Naive thymus-derived CD4-positive, alpha-beta T cell (primary cell): Measurements from ENCODE around the gene CEP164. TPM values are rescaled to one million over a fixed set of nuclear protein-coding genes. Genes with fewer than 3 reads are reported as not detected.

Experiments
- ATAC-seq: fragments of 150-1000 bp; cut with Tn5 transposase; 2 replicates; pipeline ENCODE4 v1.10.0; 2021; ENCODE audit warnings: mild to moderate bottlenecking, moderate library complexity
- CTCF ChIA-PET: fragments of 350-600 bp; sonication (Branson Sonifier 250); formaldehyde crosslinking; loops from one replicate; lab custom pipeline; 2021; ENCODE audit warnings: antibody characterized with exemption; lab: Charles Lee
- POLR2A ChIA-PET: fragments of 350-600 bp; sonication (Branson Sonifier 250); formaldehyde crosslinking; loops from one replicate; lab custom pipeline; 2021; ENCODE audit warnings: antibody characterized with exemption, inconsistent platforms; lab: Charles Lee
- DNase-seq, 9 donors: peaks; one replicate each; pipeline versions ENCODE4 v3.0.0 to v3.0.0-alpha.2; 2020 to 2022; ENCODE audit warnings: mixed read lengths in 1 of 9
- H3K27ac ChIP-seq: one replicate; pipeline ENCODE4 v1.7.0; 2013; ENCODE audit warnings: mild to moderate bottlenecking, low read depth, low read length, moderate library complexity
- H3K27me3 ChIP-seq, 2 donors: one replicate each; pipeline ENCODE4 v1.7.0; 2013; ENCODE audit warnings: low read length in 2 of 2, mild to moderate bottlenecking in 2 of 2, moderate library complexity in 2 of 2; ENCODE audit not compliant: control insufficient read depth in 2 of 2, insufficient read depth in 2 of 2
- H3K36me3 ChIP-seq, 3 experiments: 1 replicate in 2 of 3; 2 replicates in 1 of 3; pipeline ENCODE4 v1.7.0; 2013; ENCODE audit warnings: low read length in 3 of 3, mild to moderate bottlenecking in 3 of 3, moderate library complexity in 1 of 3; ENCODE audit not compliant: insufficient read depth in 3 of 3, control insufficient read depth in 2 of 3
- H3K4me1 ChIP-seq, 2 donors: one replicate each; pipeline ENCODE4 v1.7.0; 2013; ENCODE audit warnings: low read length in 2 of 2, mild to moderate bottlenecking in 2 of 2, moderate library complexity in 1 of 2; ENCODE audit not compliant: control insufficient read depth in 2 of 2, insufficient read depth in 2 of 2
- H3K4me3 ChIP-seq: 2 replicates; pipeline ENCODE4 v1.7.0; 2013; ENCODE audit warnings: mild to moderate bottlenecking, low read length
- H3K9me3 ChIP-seq, 3 experiments: 1 replicate in 2 of 3; 2 replicates in 1 of 3; pipeline ENCODE4 v1.7.0; 2013; ENCODE audit warnings: low read length in 3 of 3; ENCODE audit not compliant: control insufficient read depth in 2 of 3
- H3K27ac Mint-ChIP-seq, 9 donors: one replicate each; pipeline ENCODE4 v1.8.0; 2020 to 2022; ENCODE audit warnings: mixed read lengths in 9 of 9, mild to moderate bottlenecking in 8 of 9, moderate library complexity in 5 of 9, inconsistent platforms in 2 of 9
- H3K27me3 Mint-ChIP-seq, 5 donors: one replicate each; pipeline ENCODE4 v1.8.0; 2021 to 2022; ENCODE audit warnings: mixed read lengths in 5 of 5, mild to moderate bottlenecking in 1 of 5
- H3K36me3 Mint-ChIP-seq, 5 donors: one replicate each; pipeline ENCODE4 v1.8.0; 2020 to 2022; ENCODE audit warnings: mixed read lengths in 5 of 5, mild to moderate bottlenecking in 3 of 5, inconsistent platforms in 1 of 5
- H3K4me1 Mint-ChIP-seq, 7 donors: one replicate each; pipeline ENCODE4 v1.8.0; 2020 to 2022; ENCODE audit warnings: mixed read lengths in 7 of 7, mild to moderate bottlenecking in 3 of 7, inconsistent platforms in 1 of 7
- H3K4me3 Mint-ChIP-seq, 10 donors: one replicate each; pipeline ENCODE4 v1.8.0; 2020 to 2022; ENCODE audit warnings: mild to moderate bottlenecking in 10 of 10, mixed read lengths in 10 of 10, moderate library complexity in 6 of 10, inconsistent platforms in 2 of 10
- H3K9me3 Mint-ChIP-seq, 11 donors: one replicate each; pipeline ENCODE4 v1.8.0; 2020 to 2022; ENCODE audit warnings: mixed read lengths in 11 of 11, mild to moderate bottlenecking in 4 of 11, inconsistent platforms in 1 of 11, moderate library complexity in 1 of 11
- intact Hi-C, 2 donors: fragments of 100-400 bp; cut with micrococcal nuclease; formaldehyde crosslinking; loops; one replicate each; pipeline ENCODE4 v1.15.1; 2023
- polyA plus RNA-seq, 2 donors: library from polyadenylated mRNA; unstranded; fragments of 300-500 nt; fragmentation: Illumina TruSeq; gene quantifications; one replicate each; pipeline ENCODE4 v1.2.3, GENCODE V29; 2021
- total RNA-seq, 6 experiments: library from RNA in 5 of 6; stranded (reverse) in 5 of 6; gene quantifications; 1 replicate in 5 of 6; 2 replicates in 1 of 6; pipeline ENCODE4 v1.2.3 and lab custom pipeline; 2021 to 2026

CEP164 gene
- total and polyA plus RNA-seq, 7 experiments from 2014 or later = 16.2 to 47.6 (median 36.7) TPM

GRCh38 chr11:117412176-117412575, 84.5 kb downstream of the CEP164 start:
- ATAC-seq (no peak), DNase-seq (no peak)
- Histone ChIP-seq H3K36me3 (peaks cover 0 to 32% (median 6%) of the 10 kb centered on the region in 3 experiments), H3K27ac (no peak overlapping the region), H3K27me3 (no peaks in the 10 kb centered on the region), H3K9me3 (no peaks in the 10 kb centered on the region), H3K4me1 (no peaks in the 10 kb centered on the region), H3K4me3 (no peak overlapping the region)
- H3K4me1 Mint-ChIP-seq = no peaks in the 10 kb centered on the region
- ChIA-PET POLR2A (no interaction called here), CTCF (no interaction called here)
- H3K9me3 Mint-ChIP-seq = peaks cover 0 to 2% (median 0%) of the 10 kb centered on the region in 11 donors
- peaks cover 8 to 28% (median 22%) of the 10 kb centered on the region in 5 donors for H3K36me3 Mint-ChIP-seq
- intact Hi-C loops = no loop called here
- no peaks in the 10 kb centered on the region for H3K27me3 Mint-ChIP-seq
- no peak overlapping the region for H3K4me3 Mint-ChIP-seq
- no peak overlapping the region for H3K27ac Mint-ChIP-seq

- CTCF ChIA-PET = no interaction called here
- POLR2A ChIA-PET = no interaction called here
- H3K4me3 Mint-ChIP-seq = no peak overlapping the region
- H3K9me3 Mint-ChIP-seq = peaks cover 0 to 2% (median 0%) of the 10 kb centered on the region in 11 donors
- Histone ChIP-seq H3K9me3 (no peaks in the 10 kb centered on the region), H3K4me3 (no peak overlapping the region), H3K27ac (no peak overlapping the region), H3K36me3 (peaks cover 0 to 29% (median 3%) of the 10 kb centered on the region in 3 experiments), H3K4me1 (no peaks in the 10 kb centered on the region), H3K27me3 (no peaks in the 10 kb centered on the region)
- H3K4me1 Mint-ChIP-seq = peaks cover 0 to 2% (median 0%) of the 10 kb centered on the region in 7 donors
- intact Hi-C loops = no loop called here
- DNase-seq (no peak), ATAC-seq (no peak)
- peaks cover 6 to 25% (median 19%) of the 10 kb centered on the region in 5 donors for H3K36me3 Mint-ChIP-seq
- peak overlapping the region in 1 of 9 donors; percentile 77 for H3K27ac Mint-ChIP-seq
- no peaks in the 10 kb centered on the region for H3K27me3 Mint-ChIP-seq
These were observed 85.1 kb downstream of the CEP164 start for GRCh38 chr11:117412653-117413275.

- no peaks in the 10 kb centered on the region for H3K4me1 ChIP-seq
- ChIA-PET CTCF (no interaction called here), POLR2A (no interaction called here)
- H3K36me3 ChIP-seq = peaks cover 0 to 20% (median 0%) of the 10 kb centered on the region in 3 experiments
- DNase-seq (no peak), ATAC-seq (no peak)
- no peaks in the 10 kb centered on the region for H3K9me3 ChIP-seq
- Mint-ChIP-seq H3K9me3 (peaks cover 0 to 2% (median 0%) of the 10 kb centered on the region in 11 donors), H3K4me1 (peaks cover 0 to 2% (median 0%) of the 10 kb centered on the region in 7 donors), H3K36me3 (peaks cover 2 to 17% (median 12%) of the 10 kb centered on the region in 5 donors), H3K27ac (no peak overlapping the region), H3K27me3 (no peaks in the 10 kb centered on the region), H3K4me3 (no peak overlapping the region)
- no peak overlapping the region for H3K4me3 ChIP-seq
- no peak overlapping the region for H3K27ac ChIP-seq
- intact Hi-C loops = no loop called here
- H3K27me3 ChIP-seq = no peaks in the 10 kb centered on the region
These were observed 86.0 kb downstream of the CEP164 start for GRCh38 chr11:117413616-117414015.

GRCh38 chr11:117414724-117415123, 87.1 kb downstream of the CEP164 start:
- Mint-ChIP-seq H3K9me3 (peaks cover 0 to 2% (median 0%) of the 10 kb centered on the region in 11 donors), H3K4me3 (no peak overlapping the region), H3K4me1 (peaks cover 0 to 2% (median 0%) of the 10 kb centered on the region in 7 donors), H3K27ac (no peak overlapping the region), H3K36me3 (peaks cover 2 to 14% (median 7%) of the 10 kb centered on the region in 5 donors), H3K27me3 (no peaks in the 10 kb centered on the region)
- ATAC-seq (no peak), DNase-seq (no peak)
- Histone ChIP-seq H3K27me3 (no peaks in the 10 kb centered on the region), H3K4me3 (no peak overlapping the region), H3K4me1 (no peaks in the 10 kb centered on the region), H3K9me3 (no peaks in the 10 kb centered on the region), H3K27ac (no peak overlapping the region), H3K36me3 (peaks cover 0 to 9% (median 0%) of the 10 kb centered on the region in 3 experiments)
- ChIA-PET CTCF (no interaction called here), POLR2A (no interaction called here)
- intact Hi-C loops = no loop called here

- Mint-ChIP-seq H3K9me3 (peaks cover 0 to 2% (median 0%) of the 10 kb centered on the region in 11 donors), H3K27ac (no peak overlapping the region), H3K4me3 (no peak overlapping the region), H3K27me3 (no peaks in the 10 kb centered on the region), H3K36me3 (peaks cover 0 to 10% (median 3%) of the 10 kb centered on the region in 5 donors), H3K4me1 (peaks cover 0 to 2% (median 0%) of the 10 kb centered on the region in 7 donors)
- no peaks in the 10 kb centered on the region for H3K9me3 ChIP-seq
- no peak for ATAC-seq
- H3K4me3 ChIP-seq = no peak overlapping the region
- ChIA-PET CTCF (no interaction called here), POLR2A (no interaction called here)
- no peaks in the 10 kb centered on the region for H3K27me3 ChIP-seq
- intact Hi-C loops = no loop called here
- no peak overlapping the region for H3K27ac ChIP-seq
- no peaks in the 10 kb centered on the region for H3K4me1 ChIP-seq
- peaks cover 0 to 6% (median 0%) of the 10 kb centered on the region in 3 experiments for H3K36me3 ChIP-seq
- DNase-seq = no peak
These were observed 87.8 kb downstream of the CEP164 start for GRCh38 chr11:117415358-117415896.

- Histone ChIP-seq H3K4me1 (no peaks in the 10 kb centered on the region), H3K27me3 (no peaks in the 10 kb centered on the region), H3K36me3 (no peaks in the 10 kb centered on the region), H3K27ac (no peak overlapping the region), H3K9me3 (no peaks in the 10 kb centered on the region), H3K4me3 (no peak overlapping the region)
- intact Hi-C loops = no loop called here
- Mint-ChIP-seq H3K4me3 (no peak overlapping the region), H3K27ac (no peak overlapping the region), H3K27me3 (no peaks in the 10 kb centered on the region), H3K36me3 (peaks cover 0 to 9% (median 3%) of the 10 kb centered on the region in 5 donors), H3K4me1 (peaks cover 0 to 2% (median 0%) of the 10 kb centered on the region in 7 donors), H3K9me3 (peaks cover 0 to 2% (median 0%) of the 10 kb centered on the region in 11 donors)
- DNase-seq (no peak), ATAC-seq (no peak)
- POLR2A ChIA-PET = no interaction called here
- CTCF ChIA-PET = interaction anchor here (1.4 kb wide), 1 partner anchor 9 kb away, joined by 4 read pairs; no protein-coding TSS in a partner anchor
These were observed 89.7 kb downstream of the CEP164 start for GRCh38 chr11:117417342-117417741.
